GM10266 (cell line): Measurements from ENCODE around the gene PPM1F.
"Not testable (repeated sequence)": the region's sequence is repeated elsewhere in the genome, so short reads cannot be mapped to it uniquely, and the experiment has no call there.

Experiments
- DNase-seq: peaks from one replicate; pipeline ENCODE4 v3.0.0; 2012; ENCODE audit errors: extremely low spot score
- TF ChIP-seq, protein P1 (sequence below): IDR thresholded peaks from 2 replicates; pipeline ENCODE4 v1.5.1; 2012; ENCODE audit warnings: mild to moderate bottlenecking, low read depth; ENCODE audit not compliant: control insufficient read depth, insufficient read depth; ENCODE audit errors: missing control alignments

Gene PPM1F

DNA sequence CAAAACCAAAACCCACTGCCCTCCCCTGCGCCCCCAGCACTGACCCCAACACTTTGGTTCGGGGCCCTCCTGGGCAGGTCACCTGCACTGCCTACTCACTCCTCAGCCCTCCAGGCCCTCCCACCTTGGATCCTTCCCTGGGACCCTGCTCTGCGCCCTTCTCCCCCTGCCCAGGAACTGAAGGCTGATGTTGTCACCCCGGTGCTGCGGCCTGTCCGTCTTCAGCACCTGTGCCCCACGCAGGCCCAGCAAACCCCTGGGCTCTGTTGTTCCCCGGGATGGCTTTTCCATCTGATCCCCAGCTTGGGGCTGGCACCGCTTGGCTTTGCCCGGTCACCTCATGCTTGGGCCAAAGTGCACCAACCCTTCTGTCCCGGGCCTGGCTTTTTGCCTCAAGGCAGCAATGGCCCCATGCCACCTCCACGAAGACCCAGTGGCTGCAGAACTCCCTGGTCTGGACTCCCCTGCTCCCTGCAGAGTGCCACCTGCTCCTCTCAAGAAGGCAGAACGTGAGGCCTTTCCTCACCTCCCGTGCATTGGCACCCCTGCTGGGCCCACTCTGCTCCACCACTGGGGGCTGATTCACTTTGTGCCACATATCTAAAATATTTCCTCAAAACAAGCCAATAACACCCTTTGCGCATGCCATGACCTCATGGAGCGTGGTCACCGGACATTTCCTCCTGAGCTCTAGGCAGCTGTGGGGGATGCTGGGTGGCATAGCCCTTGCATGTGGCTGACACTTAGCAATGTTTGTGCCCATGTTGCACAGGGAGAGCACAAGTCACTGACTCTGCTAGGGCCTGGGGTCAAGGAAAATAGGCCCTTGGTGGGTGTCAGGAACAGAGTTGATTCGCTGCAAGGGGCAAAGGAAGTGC lies 8.8 kb downstream of the PPM1F start:
- DNase-seq = no peak
- TF ChIP-seq, protein P1, sequence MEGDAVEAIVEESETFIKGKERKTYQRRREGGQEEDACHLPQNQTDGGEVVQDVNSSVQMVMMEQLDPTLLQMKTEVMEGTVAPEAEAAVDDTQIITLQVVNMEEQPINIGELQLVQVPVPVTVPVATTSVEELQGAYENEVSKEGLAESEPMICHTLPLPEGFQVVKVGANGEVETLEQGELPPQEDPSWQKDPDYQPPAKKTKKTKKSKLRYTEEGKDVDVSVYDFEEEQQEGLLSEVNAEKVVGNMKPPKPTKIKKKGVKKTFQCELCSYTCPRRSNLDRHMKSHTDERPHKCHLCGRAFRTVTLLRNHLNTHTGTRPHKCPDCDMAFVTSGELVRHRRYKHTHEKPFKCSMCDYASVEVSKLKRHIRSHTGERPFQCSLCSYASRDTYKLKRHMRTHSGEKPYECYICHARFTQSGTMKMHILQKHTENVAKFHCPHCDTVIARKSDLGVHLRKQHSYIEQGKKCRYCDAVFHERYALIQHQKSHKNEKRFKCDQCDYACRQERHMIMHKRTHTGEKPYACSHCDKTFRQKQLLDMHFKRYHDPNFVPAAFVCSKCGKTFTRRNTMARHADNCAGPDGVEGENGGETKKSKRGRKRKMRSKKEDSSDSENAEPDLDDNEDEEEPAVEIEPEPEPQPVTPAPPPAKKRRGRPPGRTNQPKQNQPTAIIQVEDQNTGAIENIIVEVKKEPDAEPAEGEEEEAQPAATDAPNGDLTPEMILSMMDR = no peak

DNA sequence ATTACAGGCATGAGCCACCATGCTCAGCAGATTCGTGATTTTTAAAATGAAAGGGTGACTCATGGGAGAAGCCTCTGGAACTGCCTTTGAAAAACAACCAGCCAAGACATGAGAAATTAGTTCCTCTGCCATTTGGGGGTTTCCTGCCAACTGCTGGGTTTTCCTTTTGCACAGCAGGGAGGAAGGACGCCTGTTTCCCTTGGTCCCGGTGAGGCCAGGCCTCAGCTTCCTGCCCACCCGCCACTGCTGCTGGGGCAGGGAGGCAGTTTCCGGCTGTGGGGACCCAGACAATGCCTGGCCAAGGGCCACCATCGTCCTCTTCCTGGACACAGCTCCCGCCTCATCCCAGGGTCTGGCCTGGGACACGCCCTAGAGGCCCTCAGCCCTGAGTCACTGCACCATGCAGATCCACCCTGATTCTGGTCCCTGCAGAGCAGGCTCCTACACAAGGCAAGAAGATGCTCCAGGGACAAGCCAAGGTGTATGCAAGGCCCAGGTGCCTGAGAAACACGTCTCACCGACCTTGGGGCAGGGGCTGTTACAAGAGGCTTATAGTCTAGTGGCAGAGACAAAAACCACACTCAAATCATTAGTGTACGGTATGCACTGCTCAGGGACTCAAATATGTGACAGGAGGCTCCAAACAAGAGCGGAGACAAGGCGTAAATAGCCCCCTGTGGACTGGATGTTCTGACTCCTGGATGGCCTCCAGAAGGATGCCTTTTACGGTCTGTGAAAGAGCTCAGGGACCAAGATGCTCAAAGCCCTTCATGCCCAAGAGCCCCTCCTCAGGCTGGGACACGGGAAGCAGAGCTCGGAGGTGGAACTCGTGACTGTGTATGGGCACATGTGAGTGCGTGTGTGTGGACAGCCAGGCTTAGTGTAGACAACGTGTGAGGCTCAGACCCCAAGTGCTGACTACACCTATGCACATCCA lies 10.0 kb downstream of the PPM1F start:
- DNase-seq = no peak
- TF ChIP-seq, protein P1 = no peak

DNA sequence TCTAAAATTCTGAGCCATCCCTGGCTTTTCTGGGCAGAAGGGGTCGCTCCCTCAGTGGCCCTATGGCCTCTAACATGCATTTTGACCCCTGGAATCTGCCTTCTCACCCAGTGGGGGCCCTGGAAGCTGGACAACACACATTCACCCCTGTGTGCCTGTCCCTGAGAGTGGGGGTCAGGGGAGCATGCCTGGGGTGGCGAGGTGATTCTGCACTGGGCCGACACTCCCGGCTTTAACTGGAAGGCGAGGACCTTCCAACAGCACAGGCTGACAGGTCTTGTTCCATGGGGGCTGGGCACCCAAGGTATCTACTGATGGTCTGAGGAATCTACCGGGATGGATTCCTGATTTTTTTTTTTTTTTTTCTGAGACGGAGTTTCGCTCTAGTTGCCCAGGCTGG lies 10.7 kb downstream of the PPM1F start:
- no peak for DNase-seq
- TF ChIP-seq, protein P1 = no peak

DNA sequence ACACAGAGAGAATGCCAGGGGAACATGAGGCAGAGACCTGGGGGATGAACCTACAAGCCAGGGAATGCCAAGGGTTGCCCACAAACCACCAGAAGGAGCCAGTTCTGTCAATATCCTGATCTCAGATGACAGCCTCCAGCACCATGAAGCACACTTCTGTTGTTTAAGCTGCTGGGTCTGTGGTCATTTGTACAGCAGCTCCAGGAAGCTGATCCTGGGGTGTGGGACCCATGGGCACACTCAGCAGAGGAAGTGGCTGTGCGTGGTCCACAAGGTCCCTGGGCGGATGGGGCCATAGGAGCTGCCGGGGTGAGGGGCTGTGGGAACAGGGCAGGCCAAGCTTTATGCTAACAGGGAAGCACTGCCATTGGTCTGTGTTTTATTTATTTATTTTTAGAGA lies 12.1 kb downstream of the PPM1F start:
- no peak for DNase-seq
- TF ChIP-seq, protein P1 = no peak

DNA sequence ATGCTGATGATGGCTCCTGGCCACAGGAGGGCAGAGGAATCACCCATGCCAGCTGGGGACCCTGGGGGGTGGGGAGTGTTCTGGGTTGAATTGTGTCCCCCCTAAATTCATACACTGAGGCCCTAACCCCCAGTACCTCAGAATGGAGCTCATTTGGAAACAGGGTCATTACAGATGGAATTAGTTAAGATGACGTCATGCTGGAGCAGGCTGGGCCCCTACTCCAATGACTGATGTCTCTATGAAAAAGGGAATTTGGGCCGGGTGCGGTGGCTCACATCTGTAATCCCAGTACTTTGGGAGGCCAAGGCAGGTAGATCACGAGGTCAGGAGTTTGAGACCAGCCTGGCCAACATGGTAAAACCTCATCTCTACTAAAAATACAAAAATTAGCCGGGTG lies 12.7 kb downstream of the PPM1F start:
- DNase-seq = not testable (repeated sequence)

DNA sequence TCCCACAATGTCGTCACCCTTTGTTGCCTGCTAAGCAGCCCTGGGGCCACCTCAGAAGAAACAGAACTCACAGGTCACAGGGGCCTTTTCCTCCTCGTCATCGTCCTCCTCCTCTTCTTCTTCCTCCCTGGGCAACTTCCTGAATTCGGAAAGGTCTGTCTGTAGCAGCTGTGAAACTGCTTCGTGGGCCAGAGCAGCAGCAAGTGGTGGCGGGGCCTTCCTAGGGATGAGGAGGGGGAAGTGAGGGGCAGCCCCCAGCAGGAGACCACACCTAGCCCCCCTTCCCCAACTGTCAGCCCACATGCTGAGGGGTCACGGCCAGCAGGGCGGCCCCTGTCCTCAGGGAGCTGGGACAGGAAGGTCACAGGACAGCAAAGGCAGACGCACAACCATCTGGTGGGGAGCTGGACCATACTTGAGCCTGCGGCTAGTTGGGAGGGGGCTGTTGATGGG lies 13.2 kb downstream of the PPM1F start:
- no peak for DNase-seq
- TF ChIP-seq, protein P1 = no peak

DNA sequence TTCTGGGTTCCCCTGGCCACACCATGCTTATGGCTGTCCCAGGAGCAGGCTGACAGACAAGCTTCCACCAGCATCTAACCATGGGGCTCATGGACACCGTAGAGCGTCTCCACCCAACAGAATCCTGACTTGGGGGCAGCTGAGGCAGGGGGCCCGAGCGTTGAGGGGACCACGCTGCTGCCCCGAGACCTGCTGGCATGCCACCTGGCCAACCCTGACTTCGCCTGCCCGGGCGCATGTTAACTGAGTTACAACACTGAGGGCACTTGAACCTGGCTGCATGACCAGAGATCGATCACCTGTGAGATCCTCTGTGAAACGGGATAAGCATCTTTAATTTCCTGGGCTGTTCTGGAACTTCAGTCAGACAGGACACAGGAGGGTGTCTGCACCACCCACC lies 13.7 kb downstream of the PPM1F start:
- no peak for DNase-seq
- TF ChIP-seq, protein P1 = no peak
